CD4-positive, CD25-positive, alpha-beta regulatory T cell (primary cell): ENCODE data around the gene ITGB1BP1. TPM values are rescaled to one million over a fixed set of nuclear protein-coding genes. Genes with fewer than 3 reads are reported as not detected.

Experiments used
- ATAC-seq, 2 donors: fragments of 150-1000 bp; cut with Tn5 transposase; one replicate each; pipeline ENCODE4 v1.10.0; 2021; ENCODE audit warnings: low read depth in 2 of 2, moderate number of reproducible peaks in 2 of 2, moderate library complexity in 1 of 2
- DNase-seq, 3 donors: peaks; one replicate each; pipeline versions ENCODE4 v3.0.0 to v3.0.0-alpha.2; 2012 to 2022; ENCODE audit warnings: mixed read lengths in 1 of 3
- H3K27ac ChIP-seq: one replicate; pipeline ENCODE4 v1.7.0; 2013; ENCODE audit warnings: mild to moderate bottlenecking, low read length; ENCODE audit not compliant: insufficient read depth, poor library complexity, severe bottlenecking
- H3K27me3 ChIP-seq: one replicate; pipeline ENCODE4 v1.7.0; 2013; ENCODE audit warnings: low read length; ENCODE audit not compliant: control insufficient read depth, insufficient read depth
- H3K36me3 ChIP-seq: one replicate; pipeline ENCODE4 v1.7.0; 2013; ENCODE audit warnings: mild to moderate bottlenecking, low read length, moderate library complexity; ENCODE audit not compliant: control insufficient read depth, insufficient read depth
- H3K4me1 ChIP-seq: 2 replicates; pipeline ENCODE4 v1.7.0; 2013; ENCODE audit warnings: mild to moderate bottlenecking, low read length; ENCODE audit not compliant: insufficient read depth, control insufficient read depth, poor library complexity, severe bottlenecking
- H3K4me3 ChIP-seq: one replicate; pipeline ENCODE4 v1.7.0; 2013; ENCODE audit warnings: low read depth, mild to moderate bottlenecking, low read length, moderate library complexity
- H3K9me3 ChIP-seq, 2 experiments: 1 replicate in 1 of 2; 2 replicates in 1 of 2; pipeline ENCODE4 v1.7.0; 2013; ENCODE audit warnings: low read length in 2 of 2, mild to moderate bottlenecking in 1 of 2, moderate library complexity in 1 of 2; ENCODE audit not compliant: control insufficient read depth in 2 of 2
- H3K27ac Mint-ChIP-seq, 3 donors: one replicate each; pipeline ENCODE4 v1.8.0; 2020 to 2022; ENCODE audit warnings: mild to moderate bottlenecking in 3 of 3, mixed read lengths in 3 of 3, moderate library complexity in 2 of 3
- H3K27me3 Mint-ChIP-seq: one replicate; pipeline ENCODE4 v1.8.0; 2022; ENCODE audit warnings: mild to moderate bottlenecking, mixed read lengths
- H3K36me3 Mint-ChIP-seq: one replicate; pipeline ENCODE4 v1.8.0; 2020; ENCODE audit warnings: mixed read lengths
- H3K4me1 Mint-ChIP-seq, 4 donors: one replicate each; pipeline ENCODE4 v1.8.0; 2020 to 2022; ENCODE audit warnings: mixed read lengths in 4 of 4, mild to moderate bottlenecking in 1 of 4
- H3K4me3 Mint-ChIP-seq, 4 donors: one replicate each; pipeline ENCODE4 v1.8.0; 2020 to 2022; ENCODE audit warnings: mild to moderate bottlenecking in 4 of 4, mixed read lengths in 4 of 4, moderate library complexity in 3 of 4
- H3K9me3 Mint-ChIP-seq, 7 donors: one replicate each; pipeline ENCODE4 v1.8.0; 2020 to 2022; ENCODE audit warnings: mixed read lengths in 7 of 7, mild to moderate bottlenecking in 3 of 7, moderate library complexity in 2 of 7
- polyA plus RNA-seq, 4 donors: library from polyadenylated mRNA; unstranded; fragments of 300-500 nt; fragmentation: Illumina TruSeq; gene quantifications; one replicate each; pipeline ENCODE4 v1.2.3, GENCODE V29; 2021
- total RNA-seq: library from RNA; stranded (reverse); gene quantifications from one replicate; pipeline ENCODE4 v1.2.3, GENCODE V29; 2022

The ITGB1BP1 gene
- total and polyA plus RNA-seq, 5 donors from 2014 or later: 65.3 to 199 (median 166) TPM

DNA sequence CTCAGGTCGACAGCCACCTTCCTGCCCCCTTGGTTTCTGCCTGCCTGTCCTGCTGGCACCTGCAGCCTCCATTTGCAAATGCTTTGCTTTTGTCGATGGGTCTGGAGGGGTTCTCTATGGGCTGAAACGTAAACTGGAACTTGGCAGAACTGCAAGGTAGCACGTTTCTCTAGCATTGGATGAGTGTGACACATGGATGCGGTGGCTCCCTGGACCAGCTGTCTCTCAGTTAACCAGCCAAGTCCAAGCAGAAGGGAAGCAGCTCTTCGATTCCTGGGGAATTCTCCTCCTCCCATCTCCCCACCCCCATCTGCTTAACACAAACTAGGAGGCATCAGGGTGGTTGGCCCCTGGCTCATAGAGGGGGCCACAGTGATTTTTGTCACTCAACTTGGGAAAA lies 57.3 kb downstream of the ITGB1BP1 start:
- Histone ChIP-seq H3K27me3 (no peaks in the 10 kb centered on the region), H3K36me3 (no peaks in the 10 kb centered on the region), H3K4me3 (no peak overlapping the region), H3K9me3 (no peaks in the 10 kb centered on the region), H3K27ac (no peak overlapping the region), H3K4me1 (no peaks in the 10 kb centered on the region)
- Mint-ChIP-seq H3K36me3 (no peaks in the 10 kb centered on the region), H3K27me3 (peaks cover 27% of the 10 kb centered on the region), H3K4me1 (no peaks in the 10 kb centered on the region), H3K9me3 (no peaks in the 10 kb centered on the region), H3K4me3 (no peak overlapping the region), H3K27ac (no peak overlapping the region)
- DNase-seq (no peak), ATAC-seq (no peak)

- Mint-ChIP-seq H3K9me3 (no peaks in the 10 kb centered on the region), H3K36me3 (no peaks in the 10 kb centered on the region), H3K4me1 (no peaks in the 10 kb centered on the region), H3K27ac (no peak overlapping the region), H3K27me3 (peaks cover 27% of the 10 kb centered on the region), H3K4me3 (no peak overlapping the region)
- DNase-seq: no peak
- H3K9me3 ChIP-seq: no peaks in the 10 kb centered on the region
- H3K27me3 ChIP-seq: no peaks in the 10 kb centered on the region
- no peak overlapping the region for H3K4me3 ChIP-seq
- no peak for ATAC-seq
- no peaks in the 10 kb centered on the region for H3K4me1 ChIP-seq
- H3K27ac ChIP-seq: no peak overlapping the region
- H3K36me3 ChIP-seq: no peaks in the 10 kb centered on the region
Measured at GRCh38 chr2:9365498-9366019, 57.8 kb downstream of the ITGB1BP1 start.

DNA sequence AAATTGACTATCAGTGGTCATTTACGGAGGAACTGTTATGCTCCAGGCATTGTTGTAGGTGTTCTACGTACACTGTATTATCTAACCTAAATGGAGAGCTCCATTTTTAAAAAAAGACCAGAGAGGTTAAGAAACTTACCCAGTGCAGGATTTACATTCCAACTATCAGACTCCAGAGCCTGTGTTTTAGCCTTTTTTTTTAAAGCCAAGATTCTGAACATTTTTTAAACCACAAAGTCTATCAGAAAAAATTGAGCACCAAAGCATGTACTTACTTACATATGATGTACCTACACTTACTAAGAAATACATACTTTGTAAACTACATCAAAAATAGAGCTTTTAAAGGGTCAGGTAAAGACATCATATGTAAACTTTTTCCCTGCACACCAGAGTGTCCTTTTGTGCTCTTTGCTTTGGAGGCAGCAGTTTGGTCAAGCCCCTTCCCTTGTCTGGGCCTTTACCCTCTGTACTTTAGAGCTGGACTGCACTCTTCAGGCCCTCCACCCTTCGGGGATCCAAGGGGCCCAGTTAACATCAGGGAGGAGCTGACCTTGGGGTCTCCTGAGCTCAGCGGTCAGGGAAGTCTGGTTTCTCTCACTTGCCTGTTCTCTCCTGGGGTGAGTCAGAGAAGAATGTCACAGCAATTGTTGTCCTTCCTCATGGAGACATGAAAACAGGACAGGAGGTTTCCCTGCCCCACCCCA lies 58.4 kb downstream of the ITGB1BP1 start:
- Mint-ChIP-seq H3K9me3 (no peaks in the 10 kb centered on the region), H3K27me3 (peaks cover 28% of the 10 kb centered on the region), H3K4me1 (no peaks in the 10 kb centered on the region), H3K27ac (no peak overlapping the region), H3K4me3 (no peak overlapping the region), H3K36me3 (no peaks in the 10 kb centered on the region)
- Histone ChIP-seq H3K27ac (no peak overlapping the region), H3K4me3 (no peak overlapping the region), H3K27me3 (no peaks in the 10 kb centered on the region), H3K9me3 (no peaks in the 10 kb centered on the region), H3K4me1 (no peaks in the 10 kb centered on the region), H3K36me3 (no peaks in the 10 kb centered on the region)
- DNase-seq: no peak
- ATAC-seq: no peak

DNA sequence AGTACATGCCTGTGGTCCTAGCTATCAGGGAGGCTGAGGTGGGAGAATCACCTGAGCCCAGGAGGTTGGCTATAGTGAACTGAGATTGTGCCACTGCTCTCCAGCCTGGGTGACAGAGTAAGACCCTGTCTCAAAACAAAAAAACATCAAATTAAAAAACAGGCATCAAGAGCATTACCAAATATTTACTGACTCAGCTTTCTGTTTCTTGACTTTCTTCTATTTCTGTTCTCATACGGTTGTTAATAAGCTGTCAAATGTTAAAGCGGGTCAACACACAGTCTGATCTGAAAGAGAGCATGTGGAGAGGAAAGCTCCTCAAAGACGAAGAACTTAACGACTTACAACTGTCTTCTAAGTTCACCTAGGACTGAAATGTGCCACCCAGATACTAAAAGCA lies 59.0 kb downstream of the ITGB1BP1 start:
- H3K4me1 Mint-ChIP-seq: no peaks in the 10 kb centered on the region

DNA sequence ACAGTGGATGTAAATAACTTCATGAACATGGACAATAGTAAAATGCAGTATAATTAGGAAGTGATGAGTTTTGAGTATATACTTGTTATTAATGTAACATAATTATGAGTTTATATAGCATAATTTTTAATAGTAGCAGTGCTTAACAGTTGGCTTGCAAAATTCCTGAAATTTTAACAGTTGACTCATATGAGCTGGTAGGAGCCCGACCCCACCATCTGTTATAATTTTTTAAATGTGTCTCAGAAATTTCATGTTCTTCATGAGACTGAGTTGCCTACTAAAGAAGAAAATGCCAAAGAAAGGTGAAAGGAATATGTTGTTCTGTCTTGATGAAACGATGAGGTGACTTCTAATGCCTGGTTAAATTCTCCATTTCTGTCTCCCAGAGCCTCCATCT lies 62.6 kb downstream of the ITGB1BP1 start:
- peaks cover 52% of the 10 kb centered on the region for H3K27me3 Mint-ChIP-seq
- ATAC-seq: no peak
- H3K36me3 Mint-ChIP-seq: no peaks in the 10 kb centered on the region
- H3K4me3 ChIP-seq: no peak overlapping the region
- no peak for DNase-seq
- H3K4me3 Mint-ChIP-seq: no peak overlapping the region
- H3K27ac Mint-ChIP-seq: peak overlapping the region in 1 of 3 donors; percentile 33
- no peaks in the 10 kb centered on the region for H3K9me3 Mint-ChIP-seq
- H3K36me3 ChIP-seq: no peaks in the 10 kb centered on the region
- H3K27me3 ChIP-seq: peaks cover 18% of the 10 kb centered on the region
- H3K4me1 Mint-ChIP-seq: no peaks in the 10 kb centered on the region
- no peak overlapping the region for H3K27ac ChIP-seq
- H3K9me3 ChIP-seq: no peaks in the 10 kb centered on the region
- no peaks in the 10 kb centered on the region for H3K4me1 ChIP-seq

More for the DNA sequence above, 59.0 kb downstream of the ITGB1BP1 start:
- Histone ChIP-seq H3K9me3 (no peaks in the 10 kb centered on the region), H3K27me3 (peaks cover 3% of the 10 kb centered on the region), H3K4me3 (no peak overlapping the region), H3K4me1 (no peaks in the 10 kb centered on the region), H3K27ac (no peak overlapping the region), H3K36me3 (no peaks in the 10 kb centered on the region)
- no peak overlapping the region for H3K4me3 Mint-ChIP-seq
- ATAC-seq (no peak), DNase-seq (no peak)
- peaks cover 33% of the 10 kb centered on the region for H3K27me3 Mint-ChIP-seq
- H3K27ac Mint-ChIP-seq: no peak overlapping the region
- no peaks in the 10 kb centered on the region for H3K36me3 Mint-ChIP-seq
- H3K9me3 Mint-ChIP-seq: no peaks in the 10 kb centered on the region

- Mint-ChIP-seq H3K27me3 (peaks cover 52% of the 10 kb centered on the region), H3K27ac (no peak overlapping the region), H3K9me3 (no peaks in the 10 kb centered on the region), H3K4me3 (no peak overlapping the region), H3K36me3 (no peaks in the 10 kb centered on the region), H3K4me1 (no peaks in the 10 kb centered on the region)
- no peaks in the 10 kb centered on the region for H3K4me1 ChIP-seq
- no peak overlapping the region for H3K4me3 ChIP-seq
- no peak overlapping the region for H3K27ac ChIP-seq
- ATAC-seq: no peak
- no peaks in the 10 kb centered on the region for H3K9me3 ChIP-seq
- DNase-seq: no peak
- no peaks in the 10 kb centered on the region for H3K36me3 ChIP-seq
- peaks cover 19% of the 10 kb centered on the region for H3K27me3 ChIP-seq
Measured at GRCh38 chr2:9360110-9360509, 63.2 kb downstream of the ITGB1BP1 start.

- Mint-ChIP-seq H3K4me1 (no peaks in the 10 kb centered on the region), H3K36me3 (no peaks in the 10 kb centered on the region), H3K4me3 (no peak overlapping the region), H3K27me3 (peaks cover 54% of the 10 kb centered on the region), H3K27ac (no peak overlapping the region), H3K9me3 (no peaks in the 10 kb centered on the region)
- H3K9me3 ChIP-seq: no peaks in the 10 kb centered on the region
- no peaks in the 10 kb centered on the region for H3K36me3 ChIP-seq
- H3K27ac ChIP-seq: no peak overlapping the region
- H3K4me3 ChIP-seq: no peak overlapping the region
- ATAC-seq (no peak), DNase-seq (no peak)
- H3K27me3 ChIP-seq: peaks cover 21% of the 10 kb centered on the region
- no peaks in the 10 kb centered on the region for H3K4me1 ChIP-seq
Measured at GRCh38 chr2:9359463-9359862, 63.9 kb downstream of the ITGB1BP1 start.

DNA sequence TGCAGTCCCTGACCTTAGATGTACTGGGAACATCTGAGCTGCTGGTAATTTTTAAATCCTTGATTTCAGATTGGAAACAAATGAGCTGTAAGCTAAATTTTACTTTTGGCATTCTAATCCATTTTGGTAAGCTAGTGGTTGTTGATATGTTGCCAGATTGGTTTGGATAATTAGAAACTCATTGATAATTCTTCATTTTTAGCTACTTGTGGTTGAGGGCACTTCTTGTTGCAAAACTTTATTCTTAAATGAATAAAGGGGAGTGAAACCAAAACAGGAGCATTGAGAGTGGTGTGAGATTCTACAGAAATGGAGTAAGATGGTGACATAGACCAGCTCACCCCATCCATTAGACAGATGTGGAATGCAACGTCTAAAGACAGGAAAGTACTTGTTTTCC lies 64.5 kb downstream of the ITGB1BP1 start:
- Mint-ChIP-seq H3K27me3 (peaks cover 54% of the 10 kb centered on the region), H3K27ac (no peak overlapping the region), H3K4me1 (no peaks in the 10 kb centered on the region), H3K4me3 (no peak overlapping the region), H3K9me3 (no peaks in the 10 kb centered on the region), H3K36me3 (no peaks in the 10 kb centered on the region)
- Histone ChIP-seq H3K27ac (no peak overlapping the region), H3K4me1 (no peaks in the 10 kb centered on the region), H3K4me3 (no peak overlapping the region), H3K27me3 (peaks cover 21% of the 10 kb centered on the region), H3K36me3 (no peaks in the 10 kb centered on the region), H3K9me3 (no peaks in the 10 kb centered on the region)
- no peak for DNase-seq
- no peak for ATAC-seq
